Subcutaneous adipose tissue (tissue), 4 donors: Measurements from ENCODE around the gene GSTT4. TPM values are rescaled to one million over a fixed set of nuclear protein-coding genes. Genes with fewer than 3 reads are reported as not detected.
"Not testable (repeated sequence)": the region's sequence is repeated elsewhere in the genome, so short reads cannot be mapped to it uniquely, and the experiment has no call there.

Experiments
- total RNA-seq, 4 donors: library from RNA; depleted of rRNA; stranded (reverse); fragments of >200 nt; gene quantifications; one replicate each; pipeline ENCODE4 v1.1.0, GENCODE V29; 2016
- TF ChIP-seq, protein P1 (sequence below): fragments of 450-650 bp; IDR thresholded peaks from one replicate; pipeline ENCODE4 v1.5.1; 2016; ENCODE audit warnings: low read depth, mild to moderate bottlenecking, control low read depth, antibody characterized with exemption, moderate library complexity

The GSTT4 gene
- total RNA-seq, 4 donors from 2014 or later, result not detected

DNA sequence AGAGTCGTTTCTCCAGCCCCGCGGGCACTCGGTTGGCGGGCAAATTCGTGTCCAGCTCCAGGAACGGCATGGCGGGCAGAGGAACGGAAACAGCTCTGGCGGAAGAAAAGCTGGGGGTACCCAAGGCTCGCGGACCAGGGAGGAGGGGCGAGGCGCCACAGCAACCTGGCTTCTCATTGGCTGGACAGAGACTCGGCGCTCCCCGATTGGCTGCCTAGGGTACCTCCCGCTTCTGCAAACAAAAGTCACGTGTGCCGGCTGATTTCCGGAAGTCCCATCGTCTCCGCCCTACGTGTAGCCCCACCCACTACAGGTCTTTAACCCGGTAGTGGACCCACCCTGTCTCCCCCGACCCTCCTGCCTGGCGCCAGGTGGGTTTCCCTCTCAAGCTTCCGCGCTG lies 30.9 kb downstream of the GSTT4 start, which contains the start of gene DDT:
TSS of gene DDT (minus strand) at position 97 of the 400 bp plus-strand sequence. CDS start at position 70, 27 bp downstream.
- TF ChIP-seq, protein P1, sequence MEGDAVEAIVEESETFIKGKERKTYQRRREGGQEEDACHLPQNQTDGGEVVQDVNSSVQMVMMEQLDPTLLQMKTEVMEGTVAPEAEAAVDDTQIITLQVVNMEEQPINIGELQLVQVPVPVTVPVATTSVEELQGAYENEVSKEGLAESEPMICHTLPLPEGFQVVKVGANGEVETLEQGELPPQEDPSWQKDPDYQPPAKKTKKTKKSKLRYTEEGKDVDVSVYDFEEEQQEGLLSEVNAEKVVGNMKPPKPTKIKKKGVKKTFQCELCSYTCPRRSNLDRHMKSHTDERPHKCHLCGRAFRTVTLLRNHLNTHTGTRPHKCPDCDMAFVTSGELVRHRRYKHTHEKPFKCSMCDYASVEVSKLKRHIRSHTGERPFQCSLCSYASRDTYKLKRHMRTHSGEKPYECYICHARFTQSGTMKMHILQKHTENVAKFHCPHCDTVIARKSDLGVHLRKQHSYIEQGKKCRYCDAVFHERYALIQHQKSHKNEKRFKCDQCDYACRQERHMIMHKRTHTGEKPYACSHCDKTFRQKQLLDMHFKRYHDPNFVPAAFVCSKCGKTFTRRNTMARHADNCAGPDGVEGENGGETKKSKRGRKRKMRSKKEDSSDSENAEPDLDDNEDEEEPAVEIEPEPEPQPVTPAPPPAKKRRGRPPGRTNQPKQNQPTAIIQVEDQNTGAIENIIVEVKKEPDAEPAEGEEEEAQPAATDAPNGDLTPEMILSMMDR, result not testable (repeated sequence)

DNA sequence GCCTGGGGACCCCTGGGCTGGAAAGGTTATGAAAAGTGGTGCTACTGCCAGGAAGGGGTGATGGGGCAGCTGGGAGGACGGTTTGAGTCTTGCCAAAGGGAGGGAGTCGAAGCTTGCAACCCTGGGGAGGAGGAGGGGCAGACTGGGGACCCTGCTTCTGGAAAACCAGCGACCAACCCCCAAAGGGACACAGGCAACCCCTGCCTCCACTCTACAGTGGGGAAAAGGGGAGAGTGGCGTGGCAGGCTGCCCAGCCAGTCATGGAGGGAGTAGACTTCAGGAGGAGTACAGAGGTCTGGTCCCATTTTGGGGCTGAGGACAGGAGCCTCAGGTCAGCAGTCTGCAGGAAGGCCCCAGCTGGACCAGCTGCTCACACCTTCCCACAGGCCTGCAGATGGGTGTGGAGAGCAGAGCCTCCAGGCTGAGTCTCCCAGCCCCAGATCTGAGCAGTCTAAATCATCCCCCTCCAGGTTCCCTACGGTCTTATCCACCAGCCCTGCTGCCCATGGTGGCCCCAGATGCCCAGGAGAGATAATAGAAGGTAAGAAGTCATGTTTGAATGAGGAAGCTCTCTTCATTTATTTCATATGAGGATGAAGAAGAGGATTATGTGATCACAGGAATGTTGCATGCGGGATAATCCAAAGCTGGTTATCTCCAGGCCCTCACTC lies 34.3 kb downstream of the GSTT4 start:
- TF ChIP-seq, protein P1, result no peak

DNA sequence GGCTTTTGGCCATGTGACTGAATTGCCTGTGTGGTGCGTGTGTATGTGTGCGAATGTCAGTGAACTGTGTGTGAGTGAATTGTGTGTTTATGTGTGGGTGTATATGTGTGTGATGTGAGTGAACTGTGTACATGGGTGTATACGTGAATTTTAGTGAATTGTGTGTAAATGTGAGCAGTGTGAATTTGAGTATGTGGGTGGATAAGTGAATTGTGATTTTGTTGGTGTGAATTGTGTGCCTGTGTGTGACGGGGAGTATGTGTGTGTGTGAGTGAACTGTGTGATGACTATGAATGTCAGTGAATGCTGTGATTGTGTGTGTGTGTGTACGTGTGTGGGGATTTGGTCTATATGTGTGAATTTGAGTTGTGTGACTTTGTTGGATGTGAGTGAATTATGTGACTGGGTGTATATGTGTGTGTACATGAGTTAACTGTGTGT lies 35.0 kb downstream of the GSTT4 start:
- TF ChIP-seq, protein P1, result no peak

DNA sequence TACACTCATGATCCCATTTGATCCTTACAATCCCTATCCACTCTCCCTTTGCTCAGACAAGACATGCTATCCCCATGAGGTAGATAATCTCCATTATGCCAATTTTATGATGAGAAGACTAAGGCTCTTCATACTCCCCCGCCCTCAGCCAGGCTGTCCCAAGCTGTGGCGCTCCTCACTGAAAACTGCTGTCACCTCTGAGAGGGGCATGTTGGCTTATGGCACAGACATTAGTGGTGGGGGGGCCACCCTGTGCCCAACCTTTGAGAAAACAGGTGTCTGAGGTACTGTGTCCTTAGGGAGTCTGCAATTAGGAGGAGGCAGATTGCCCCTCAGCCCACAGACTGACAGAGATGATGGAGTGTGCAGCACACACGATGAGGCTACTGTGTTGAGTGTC lies 36.2 kb downstream of the GSTT4 start:
- TF ChIP-seq, protein P1, result no peak

DNA sequence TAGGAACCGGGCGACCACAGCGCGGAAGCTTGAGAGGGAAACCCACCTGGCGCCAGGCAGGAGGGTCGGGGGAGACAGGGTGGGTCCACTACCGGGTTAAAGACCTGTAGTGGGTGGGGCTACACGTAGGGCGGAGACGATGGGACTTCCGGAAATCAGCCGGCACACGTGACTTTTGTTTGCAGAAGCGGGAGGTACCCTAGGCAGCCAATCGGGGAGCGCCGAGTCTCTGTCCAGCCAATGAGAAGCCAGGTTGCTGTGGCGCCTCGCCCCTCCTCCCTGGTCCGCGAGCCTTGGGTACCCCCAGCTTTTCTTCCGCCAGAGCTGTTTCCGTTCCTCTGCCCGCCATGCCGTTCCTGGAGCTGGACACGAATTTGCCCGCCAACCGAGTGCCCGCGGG lies 38.7 kb downstream of the GSTT4 start, which contains the start of gene DDTL:
TSS of gene DDTL (plus strand) at position 321 of the 400 bp plus-strand sequence. CDS start at position 348, 27 bp downstream.
- TF ChIP-seq, protein P1, result not testable (repeated sequence)

DNA sequence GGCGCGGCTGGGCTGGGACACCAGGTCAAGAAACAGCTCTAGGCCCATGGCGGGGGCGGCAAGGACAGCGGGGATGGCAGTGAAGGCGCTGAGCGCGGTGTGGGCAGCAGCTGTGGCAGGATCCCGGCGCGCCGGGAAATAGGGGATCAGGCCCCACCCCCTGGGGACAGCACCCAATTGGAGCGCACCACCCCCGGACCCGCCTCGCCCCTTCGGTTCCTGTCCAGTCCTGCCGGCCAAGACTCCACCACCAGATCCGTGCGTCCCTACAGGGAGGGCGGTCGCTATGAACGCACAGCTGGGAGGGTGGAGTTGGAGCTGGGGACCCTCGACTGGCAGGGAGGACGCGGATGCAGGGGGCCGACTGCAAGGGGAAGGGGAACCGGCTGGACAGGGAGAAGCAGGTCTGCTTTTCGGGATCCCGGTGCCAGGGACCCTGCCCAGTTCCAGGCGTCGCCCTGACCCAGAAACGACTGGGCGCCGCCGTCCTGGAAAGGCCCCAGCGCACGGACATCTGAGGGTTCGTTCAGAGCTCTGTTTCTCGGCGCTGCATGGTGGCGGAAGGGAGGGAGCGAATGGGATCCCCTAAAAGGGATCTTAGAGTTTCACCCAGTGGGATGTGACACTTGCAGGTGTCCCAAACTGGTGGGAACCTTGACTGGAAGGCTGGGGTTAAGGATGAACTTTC lies 44.0 kb downstream of the GSTT4 start, which contains the start of gene GSTT2B:
TSS of gene GSTT2B (minus strand) at position 112 of the 688 bp plus-strand sequence. CDS start at position 48, 64 bp downstream.
- TF ChIP-seq, protein P1, result not testable (repeated sequence)

Other genes starting within 250 kb of the GSTT4 start
- not detected for gene C22orf15, start 242.5 kb downstream of the GSTT4 start, total RNA-seq
- 10 to 100 TPM in 3 of 4 donors, 1 to 10 TPM in 1; 9.3 to 84.6 (median 26.6) TPM for gene CHCHD10, start 237.5 kb downstream of the GSTT4 start, total RNA-seq
- gene MMP11, start 232.6 kb downstream of the GSTT4 start, total RNA-seq, result 1 to 10 TPM; 2.1 to 2.8 (median 2.2) TPM
- gene SMARCB1, start 218.5 kb downstream of the GSTT4 start, total RNA-seq, result 10 to 100 TPM; 26.3 to 84.2 (median 37.5) TPM
- gene DERL3, start 166.4 kb downstream of the GSTT4 start, total RNA-seq, result 1 to 10 TPM in 1 of 4 donors, under 1 TPM in 1, not detected in 2; 0.22 to 1.5 TPM
- 10 to 100 TPM in 1 of 4 donors, 1 to 10 TPM in 3; 4.8 to 10.2 (median 5.5) TPM for gene SLC2A11, start 147.6 kb downstream of the GSTT4 start, total RNA-seq
- 100 to 1,000 TPM in 3 of 4 donors, 10 to 100 TPM in 1; 58.8 to 202 (median 128) TPM for gene MIF, start 111.1 kb downstream of the GSTT4 start, total RNA-seq
- 1 to 10 TPM; 1.7 to 7.5 (median 3.5) TPM for gene GSTT2B, start 44.3 kb downstream of the GSTT4 start, total RNA-seq
- under 1 TPM in 3 of 4 donors, not detected in 1; 0.65 to 0.94 (median 0.88) TPM for gene DDTL, start 38.6 kb downstream of the GSTT4 start, total RNA-seq
- 100 to 1,000 TPM in 2 of 4 donors, 10 to 100 TPM in 2; 94.9 to 211 (median 111) TPM for gene DDT, start 31.0 kb downstream of the GSTT4 start, total RNA-seq
- gene GSTT2, start 25.3 kb downstream of the GSTT4 start, total RNA-seq, result not detected
- gene CABIN1, start 5.9 kb upstream of the GSTT4 start, total RNA-seq, result 10 to 100 TPM; 22.5 to 50.9 (median 31.9) TPM
- gene SUSD2, start 176.0 kb upstream of the GSTT4 start, total RNA-seq, result 1 to 10 TPM in 3 of 4 donors, under 1 TPM in 1; 0.82 to 2.4 (median 2.0) TPM
- 100 to 1,000 TPM in 1 of 4 donors, 10 to 100 TPM in 3; 55.9 to 111 (median 64.6) TPM for gene GGT5, start 239.6 kb upstream of the GSTT4 start, total RNA-seq